22Rv1 (cell line): ENCODE results near the gene CHMP1A.
A peak's percentile ranks its signal among the peaks of the same experiment; 100 is the strongest.

ENCODE experiments used
- H3K27ac ChIP-seq: fragments of 450-650 bp; 2 replicates; pipeline ENCODE4 v1.5.1; 2017
- ZFX ChIP-seq: fragments of 450-650 bp; IDR thresholded peaks from 2 replicates; pipeline ENCODE4 v1.6.1; 2017; ENCODE audit warnings: antibody characterized with exemption, borderline replicate concordance
- TF ChIP-seq, protein P1 (sequence below): fragments of 450-650 bp; IDR thresholded peaks from 2 replicates; pipeline ENCODE4 v1.5.1; 2017; ENCODE audit warnings: mild to moderate bottlenecking

The CHMP1A gene

DNA sequence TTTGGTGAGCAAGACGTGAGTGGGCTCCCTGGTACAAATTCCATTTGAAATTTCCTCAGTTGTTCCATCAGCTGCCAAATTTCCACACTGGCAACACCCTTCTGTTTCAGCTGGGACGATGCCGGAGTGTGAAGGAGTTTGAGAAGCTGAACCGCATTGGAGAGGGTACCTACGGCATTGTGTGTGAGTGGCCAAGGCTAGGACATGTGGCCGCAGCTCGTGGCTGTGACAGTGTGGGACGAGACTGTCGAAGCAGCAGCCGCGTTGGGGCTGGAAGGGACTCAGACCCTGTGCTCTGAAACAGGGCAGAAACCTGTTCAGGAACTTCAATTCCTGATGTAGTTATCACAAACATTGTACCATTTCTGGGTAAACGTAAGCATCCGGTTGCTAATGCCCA, 31.6 kb upstream of the CHMP1A start:
- H3K27ac ChIP-seq, result peak overlapping the region; percentile 98
- TF ChIP-seq, protein P1, sequence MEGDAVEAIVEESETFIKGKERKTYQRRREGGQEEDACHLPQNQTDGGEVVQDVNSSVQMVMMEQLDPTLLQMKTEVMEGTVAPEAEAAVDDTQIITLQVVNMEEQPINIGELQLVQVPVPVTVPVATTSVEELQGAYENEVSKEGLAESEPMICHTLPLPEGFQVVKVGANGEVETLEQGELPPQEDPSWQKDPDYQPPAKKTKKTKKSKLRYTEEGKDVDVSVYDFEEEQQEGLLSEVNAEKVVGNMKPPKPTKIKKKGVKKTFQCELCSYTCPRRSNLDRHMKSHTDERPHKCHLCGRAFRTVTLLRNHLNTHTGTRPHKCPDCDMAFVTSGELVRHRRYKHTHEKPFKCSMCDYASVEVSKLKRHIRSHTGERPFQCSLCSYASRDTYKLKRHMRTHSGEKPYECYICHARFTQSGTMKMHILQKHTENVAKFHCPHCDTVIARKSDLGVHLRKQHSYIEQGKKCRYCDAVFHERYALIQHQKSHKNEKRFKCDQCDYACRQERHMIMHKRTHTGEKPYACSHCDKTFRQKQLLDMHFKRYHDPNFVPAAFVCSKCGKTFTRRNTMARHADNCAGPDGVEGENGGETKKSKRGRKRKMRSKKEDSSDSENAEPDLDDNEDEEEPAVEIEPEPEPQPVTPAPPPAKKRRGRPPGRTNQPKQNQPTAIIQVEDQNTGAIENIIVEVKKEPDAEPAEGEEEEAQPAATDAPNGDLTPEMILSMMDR, result no peak
- no peak for TF ChIP-seq ZFX

DNA sequence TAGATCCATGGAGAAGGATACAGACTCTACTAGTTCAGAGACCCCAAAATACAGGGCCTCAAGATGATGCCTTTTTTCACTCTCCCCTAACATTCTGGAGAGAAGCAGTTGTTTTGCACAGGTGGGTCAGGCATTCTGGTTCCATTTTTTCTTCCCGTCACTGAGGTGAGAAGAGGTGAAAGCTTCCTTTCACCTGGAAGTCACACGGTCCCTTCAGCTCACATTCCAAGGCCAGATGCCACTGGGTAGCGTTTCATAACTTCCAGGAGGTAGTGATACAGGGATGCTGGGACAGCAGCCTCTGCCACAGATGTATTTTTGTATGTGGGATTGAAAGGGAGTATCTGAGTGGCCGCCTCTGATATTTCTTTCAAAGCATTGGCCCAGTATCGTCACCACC, 30.9 kb upstream of the CHMP1A start:
- TF ChIP-seq, protein P1, result no peak
- no peak for TF ChIP-seq ZFX
- H3K27ac ChIP-seq, result peak overlapping the region; percentile 98

DNA sequence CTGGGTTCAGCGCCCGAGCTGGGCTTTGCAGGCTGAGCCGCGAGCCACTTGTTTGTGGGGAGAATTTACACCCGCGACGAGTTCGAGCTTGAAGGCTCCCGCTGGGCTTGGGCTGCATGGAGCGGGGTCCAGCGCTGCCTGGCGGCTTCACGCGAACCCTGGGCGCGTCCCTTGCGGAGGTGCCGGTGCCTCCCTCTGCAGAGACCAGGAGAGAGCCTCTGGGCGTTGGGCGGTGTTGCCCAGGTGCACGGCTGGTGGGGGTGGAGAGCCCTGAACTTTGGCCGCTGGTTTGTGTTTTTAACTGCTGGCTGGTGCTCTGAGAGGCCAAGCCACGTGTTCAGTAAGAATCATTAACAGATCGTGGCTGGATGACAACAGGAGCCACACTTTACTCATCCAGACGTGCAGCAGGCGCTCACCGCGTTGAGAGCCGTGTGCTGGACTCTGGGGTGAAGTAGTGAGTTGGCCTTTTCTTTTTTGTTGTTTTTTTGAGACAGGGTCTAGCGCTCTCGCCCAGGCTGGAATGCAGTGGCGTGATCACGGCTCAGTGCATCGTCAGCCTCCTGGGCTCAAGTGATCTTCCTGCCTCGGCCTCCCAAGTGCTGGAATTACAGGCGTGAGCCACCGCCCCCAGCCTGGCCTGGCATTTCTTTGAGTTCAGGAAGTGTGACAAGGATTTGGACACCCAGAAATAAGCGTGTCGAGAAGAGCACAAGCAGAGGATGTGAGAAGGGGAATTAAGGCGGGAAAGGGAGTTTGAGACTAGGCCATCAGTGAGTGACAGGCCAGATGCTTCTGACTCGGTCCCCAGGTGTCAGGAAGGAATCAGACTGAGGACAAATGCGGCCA, 29.8 kb upstream of the CHMP1A start:
- TF ChIP-seq, protein P1, result 0 out of 2 replicates have a peak, but pooled peaks have one; percentile 5
- no peak for TF ChIP-seq ZFX
- H3K27ac ChIP-seq, result peak overlapping the region; percentile 98

DNA sequence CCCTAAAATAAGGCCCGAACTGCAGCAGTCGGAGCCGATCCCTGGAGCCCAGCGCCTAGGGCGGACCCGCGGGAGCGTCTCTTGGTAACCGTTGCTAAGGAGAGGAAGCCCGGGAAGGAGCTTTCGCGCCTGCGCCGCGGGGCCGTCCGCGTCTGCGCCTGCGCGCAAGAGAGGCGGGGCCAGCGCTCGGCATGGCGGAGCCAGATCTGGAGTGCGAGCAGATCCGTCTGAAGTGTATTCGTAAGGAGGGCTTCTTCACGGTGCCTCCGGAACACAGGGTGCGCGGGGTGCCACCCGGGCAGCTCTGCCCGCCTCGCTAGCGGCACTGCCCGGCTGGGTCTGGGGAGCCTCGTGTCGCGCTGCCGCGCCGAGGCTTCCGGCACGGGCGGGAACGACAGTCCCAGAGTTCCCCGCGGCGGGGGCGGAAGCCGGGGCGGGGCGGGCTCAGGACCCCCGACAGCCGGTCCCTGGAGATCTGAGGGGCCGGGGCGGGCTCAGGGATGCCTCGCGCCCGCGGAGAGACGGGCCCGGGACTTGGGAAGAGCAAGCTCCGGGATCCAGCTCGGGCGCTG, 29.1 kb upstream of the CHMP1A start, which contains the start of gene CDK10:
Gene CDK10 (plus strand): TSS at position 170 of the 572 bp plus-strand sequence. CDS start 22 bp downstream, at position 192.
- TF ChIP-seq, protein P1, result no peak
- TF ChIP-seq ZFX, result no peak
- peak within 1 kb of the TSS; percentile 98 for H3K27ac ChIP-seq

- H3K27ac ChIP-seq, result peak overlapping the region; percentile 98
- TF ChIP-seq ZFX, result no peak
- TF ChIP-seq, protein P1, result no peak
Measured at GRCh38 chr16:89685916-89686315, 28.4 kb upstream of the CHMP1A start.

- TF ChIP-seq, protein P1, result no peak
- TF ChIP-seq ZFX, result no peak
- H3K27ac ChIP-seq, result no peak overlapping the region
Measured at GRCh38 chr16:89678258-89678657, 20.8 kb upstream of the CHMP1A start.
